Duodenal mucosa (tissue), 2 donors: ENCODE results near the gene MOB3A.

ENCODE experiments used
- H3K27ac ChIP-seq: one replicate; pipeline ENCODE4 v1.7.0; 2013; ENCODE audit warnings: low read depth, low read length
- H3K27me3 ChIP-seq, 2 donors: one replicate each; pipeline ENCODE4 v1.7.0; 2013; ENCODE audit warnings: low read length in 2 of 2, control low read depth in 1 of 2; ENCODE audit not compliant: insufficient read depth in 2 of 2, control insufficient read depth in 1 of 2
- H3K36me3 ChIP-seq, 2 donors: one replicate each; pipeline ENCODE4 v1.7.0; 2013; ENCODE audit warnings: low read length in 2 of 2, control low read depth in 1 of 2; ENCODE audit not compliant: insufficient read depth in 2 of 2, control insufficient read depth in 1 of 2
- H3K4me1 ChIP-seq, 2 donors: one replicate each; pipeline ENCODE4 v1.7.0; 2013; ENCODE audit warnings: low read length in 2 of 2, control low read depth in 1 of 2; ENCODE audit not compliant: insufficient read depth in 2 of 2, control insufficient read depth in 1 of 2
- H3K4me3 ChIP-seq, 2 donors: one replicate each; pipeline ENCODE4 v1.7.0; 2013; ENCODE audit warnings: low read length in 2 of 2, low read depth in 1 of 2
- H3K9ac ChIP-seq, 2 donors: one replicate each; pipeline ENCODE4 v1.7.0; 2013; ENCODE audit warnings: low read length in 2 of 2, low read depth in 1 of 2
- H3K9me3 ChIP-seq, 2 donors: one replicate each; pipeline ENCODE4 v1.7.0; 2013; ENCODE audit warnings: low read length in 2 of 2, control low read depth in 1 of 2; ENCODE audit not compliant: control insufficient read depth in 1 of 2

The MOB3A gene

GRCh38 chr19:2040647-2041432 is 55.3 kb downstream of the MOB3A start:
- Histone ChIP-seq H3K4me3 (peak overlapping the region in 1 of 2 donors; percentile 67), H3K9me3 (peaks cover 0 to under 1% of the 10 kb centered on the region in 2 donors), H3K4me1 (peaks cover 38 to 42% of the 10 kb centered on the region in 2 donors), H3K27me3 (no peaks in the 10 kb centered on the region), H3K9ac (peak overlapping the region; percentile 81), H3K27ac (peak overlapping the region; percentile 91), H3K36me3 (peaks cover 25 to 54% of the 10 kb centered on the region in 2 donors)

GRCh38 chr19:2039959-2040646 is 56.0 kb downstream of the MOB3A start:
- peaks cover 33 to 37% of the 10 kb centered on the region in 2 donors for H3K4me1 ChIP-seq
- no peak overlapping the region for H3K4me3 ChIP-seq
- H3K9ac ChIP-seq = no peak overlapping the region
- H3K36me3 ChIP-seq = peaks cover 22 to 47% of the 10 kb centered on the region in 2 donors
- peaks cover 0 to 7% of the 10 kb centered on the region in 2 donors for H3K9me3 ChIP-seq
- H3K27ac ChIP-seq = no peak overlapping the region
- no peaks in the 10 kb centered on the region for H3K27me3 ChIP-seq

GRCh38 chr19:2039089-2039958 is 56.8 kb downstream of the MOB3A start:
- Histone ChIP-seq H3K36me3 (peaks cover 22 to 39% of the 10 kb centered on the region in 2 donors), H3K27me3 (no peaks in the 10 kb centered on the region), H3K9ac (no peak overlapping the region), H3K4me3 (no peak overlapping the region), H3K4me1 (peaks cover 30 to 31% of the 10 kb centered on the region in 2 donors), H3K27ac (peak overlapping the region; percentile 10), H3K9me3 (peaks cover 0 to 7% of the 10 kb centered on the region in 2 donors)

GRCh38 chr19:2038284-2039088 is 57.6 kb downstream of the MOB3A start:
- no peak overlapping the region for H3K27ac ChIP-seq
- peaks cover 31 to 32% of the 10 kb centered on the region in 2 donors for H3K4me1 ChIP-seq
- no peak overlapping the region for H3K4me3 ChIP-seq
- peaks cover 22 to 35% of the 10 kb centered on the region in 2 donors for H3K36me3 ChIP-seq
- H3K9ac ChIP-seq = no peak overlapping the region
- H3K9me3 ChIP-seq = peaks cover 0 to 7% of the 10 kb centered on the region in 2 donors
- no peaks in the 10 kb centered on the region for H3K27me3 ChIP-seq

- Histone ChIP-seq H3K9ac (no peak overlapping the region), H3K4me1 (peaks cover 29 to 31% of the 10 kb centered on the region in 2 donors), H3K36me3 (peaks cover 22 to 27% of the 10 kb centered on the region in 2 donors), H3K9me3 (peaks cover 0 to 7% of the 10 kb centered on the region in 2 donors), H3K27ac (no peak overlapping the region), H3K4me3 (no peak overlapping the region), H3K27me3 (no peaks in the 10 kb centered on the region)
Observed at GRCh38 chr19:2037651-2038255, 58.4 kb downstream of the MOB3A start.

GRCh38 chr19:2036424-2036823 is 59.7 kb downstream of the MOB3A start:
- Histone ChIP-seq H3K27ac (no peak overlapping the region), H3K4me1 (peaks cover 30 to 33% of the 10 kb centered on the region in 2 donors), H3K36me3 (peaks cover 20 to 25% of the 10 kb centered on the region in 2 donors), H3K9ac (no peak overlapping the region), H3K4me3 (no peak overlapping the region), H3K27me3 (no peaks in the 10 kb centered on the region), H3K9me3 (peaks cover 0 to 7% of the 10 kb centered on the region in 2 donors)

GRCh38 chr19:2035590-2035991 is 60.5 kb downstream of the MOB3A start:
- Histone ChIP-seq H3K27me3 (no peaks in the 10 kb centered on the region), H3K9ac (no peak overlapping the region), H3K36me3 (peaks cover 12 to 17% of the 10 kb centered on the region in 2 donors), H3K4me1 (peaks cover 21 to 26% of the 10 kb centered on the region in 2 donors), H3K27ac (peak overlapping the region; percentile 58), H3K9me3 (peaks cover 0 to 7% of the 10 kb centered on the region in 2 donors), H3K4me3 (no peak overlapping the region)

- peaks cover 21 to 24% of the 10 kb centered on the region in 2 donors for H3K4me1 ChIP-seq
- peak overlapping the region in 1 of 2 donors; percentile 4 for H3K4me3 ChIP-seq
- peak overlapping the region; percentile 58 for H3K27ac ChIP-seq
- H3K36me3 ChIP-seq = peaks cover 6 to 11% of the 10 kb centered on the region in 2 donors
- peaks cover 0 to 7% of the 10 kb centered on the region in 2 donors for H3K9me3 ChIP-seq
- H3K9ac ChIP-seq = no peak overlapping the region
- H3K27me3 ChIP-seq = no peaks in the 10 kb centered on the region
Observed at GRCh38 chr19:2034729-2035589, 61.2 kb downstream of the MOB3A start.
